Measurements from ENCODE around the gene GLT8D1.
"Not testable (repeated sequence)": the region's sequence is repeated elsewhere in the genome, so short reads cannot be mapped to it uniquely, and the experiment has no call there.

The GLT8D1 gene

DNA sequence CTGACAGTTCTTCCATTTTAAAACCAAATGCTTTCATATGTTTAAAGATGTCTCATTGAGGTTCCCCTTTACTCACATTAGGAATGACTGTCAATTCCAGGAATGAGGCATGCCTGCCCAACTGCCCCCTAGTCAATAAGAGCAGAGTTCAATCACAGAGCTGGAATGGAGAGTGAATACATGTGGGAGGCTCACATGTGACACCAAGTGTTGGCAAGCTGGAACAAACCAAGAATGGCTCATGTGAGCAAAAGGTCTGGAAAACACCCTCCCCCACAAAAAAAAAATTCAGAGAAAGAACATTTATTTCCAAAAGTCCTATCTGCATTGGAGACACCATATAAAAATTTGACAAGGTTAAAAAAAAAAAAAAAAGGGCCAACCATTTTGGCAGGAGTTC, 23.6 kb downstream of the GLT8D1 start:
- TF ChIP-seq, protein P1, sequence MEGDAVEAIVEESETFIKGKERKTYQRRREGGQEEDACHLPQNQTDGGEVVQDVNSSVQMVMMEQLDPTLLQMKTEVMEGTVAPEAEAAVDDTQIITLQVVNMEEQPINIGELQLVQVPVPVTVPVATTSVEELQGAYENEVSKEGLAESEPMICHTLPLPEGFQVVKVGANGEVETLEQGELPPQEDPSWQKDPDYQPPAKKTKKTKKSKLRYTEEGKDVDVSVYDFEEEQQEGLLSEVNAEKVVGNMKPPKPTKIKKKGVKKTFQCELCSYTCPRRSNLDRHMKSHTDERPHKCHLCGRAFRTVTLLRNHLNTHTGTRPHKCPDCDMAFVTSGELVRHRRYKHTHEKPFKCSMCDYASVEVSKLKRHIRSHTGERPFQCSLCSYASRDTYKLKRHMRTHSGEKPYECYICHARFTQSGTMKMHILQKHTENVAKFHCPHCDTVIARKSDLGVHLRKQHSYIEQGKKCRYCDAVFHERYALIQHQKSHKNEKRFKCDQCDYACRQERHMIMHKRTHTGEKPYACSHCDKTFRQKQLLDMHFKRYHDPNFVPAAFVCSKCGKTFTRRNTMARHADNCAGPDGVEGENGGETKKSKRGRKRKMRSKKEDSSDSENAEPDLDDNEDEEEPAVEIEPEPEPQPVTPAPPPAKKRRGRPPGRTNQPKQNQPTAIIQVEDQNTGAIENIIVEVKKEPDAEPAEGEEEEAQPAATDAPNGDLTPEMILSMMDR (IDR thresholded peaks at IDR 0.05; ENCODE audit: low read depth, low read length, missing control alignments) = peak; percentile 52
- Histone ChIP-seq H3K27ac (peak overlapping the region; percentile 54), H3K4me3 (ENCODE audit: low read depth, low read length) (no peak overlapping the region), H3K36me3 (replicated peaks) (peaks cover 28% of the 10 kb centered on the region), H3K27me3 (replicated peaks) (no peaks in the 10 kb centered on the region)
- in situ Hi-C loops (cut with HindIII; ENCODE audit: low pct_ligation_motif_present, low sequenced_read_pairs) = no loop called here
- peak; percentile 74 for DNase-seq

DNA sequence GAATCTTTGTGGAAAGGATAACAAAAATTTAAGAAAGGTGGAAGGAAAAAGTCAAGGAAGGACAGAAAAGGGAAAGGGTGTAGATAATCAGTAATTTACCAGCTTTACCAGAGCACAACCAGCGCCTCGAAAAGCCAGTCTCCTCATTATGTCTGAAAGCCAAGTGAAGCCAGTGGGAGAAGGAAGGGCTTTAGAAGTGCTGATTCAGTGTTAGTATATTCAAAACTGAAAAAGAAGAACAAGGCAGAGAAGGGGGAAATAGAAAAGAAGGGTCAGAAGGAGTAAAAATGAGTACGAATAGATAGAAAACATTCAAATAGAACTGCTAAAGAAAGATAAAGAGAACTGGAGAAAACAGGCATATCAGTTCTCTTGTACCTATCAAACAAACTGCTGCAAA, 24.0 kb downstream of the GLT8D1 start:
- no peaks in the 10 kb centered on the region for H3K27me3 ChIP-seq (replicated peaks)
- in situ Hi-C loops (cut with HindIII; ENCODE audit: low pct_ligation_motif_present, low sequenced_read_pairs) = no loop called here
- peak overlapping the region; percentile 54 for H3K27ac ChIP-seq
- TF ChIP-seq, protein P1 (IDR thresholded peaks at IDR 0.05; ENCODE audit: low read depth, low read length, missing control alignments) = no peak
- no peak overlapping the region for H3K4me3 ChIP-seq (ENCODE audit: low read depth, low read length)
- no peak for DNase-seq
- H3K36me3 ChIP-seq (replicated peaks) = peaks cover 32% of the 10 kb centered on the region

DNA sequence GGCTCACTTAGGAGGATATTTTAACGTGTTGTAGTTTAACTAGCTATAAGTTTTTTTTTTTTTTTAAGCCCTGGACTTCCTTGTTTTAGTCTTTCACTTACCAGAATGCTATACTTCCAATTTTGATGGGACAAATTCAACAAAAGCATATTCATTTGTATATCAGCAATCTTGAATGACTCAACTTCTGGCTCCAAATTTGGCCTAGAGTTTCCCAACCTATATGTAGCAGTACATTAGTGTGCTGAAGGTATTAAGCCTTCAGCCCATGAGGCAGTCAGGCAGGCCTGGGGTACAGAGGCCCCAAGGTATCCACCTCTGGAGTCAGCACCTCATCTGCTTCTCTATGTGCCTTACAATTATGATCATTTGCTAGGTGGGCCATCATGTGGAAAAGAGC, 25.8 kb downstream of the GLT8D1 start:
- Histone ChIP-seq H3K27ac (no peak overlapping the region), H3K36me3 (replicated peaks) (peaks cover 38% of the 10 kb centered on the region), H3K4me3 (ENCODE audit: low read depth, low read length) (no peak overlapping the region), H3K27me3 (replicated peaks) (no peaks in the 10 kb centered on the region)
- no peak for DNase-seq
- TF ChIP-seq, protein P1 (IDR thresholded peaks at IDR 0.05; ENCODE audit: low read depth, low read length, missing control alignments) = no peak
- in situ Hi-C loops (cut with HindIII; ENCODE audit: low pct_ligation_motif_present, low sequenced_read_pairs) = no loop called here

DNA sequence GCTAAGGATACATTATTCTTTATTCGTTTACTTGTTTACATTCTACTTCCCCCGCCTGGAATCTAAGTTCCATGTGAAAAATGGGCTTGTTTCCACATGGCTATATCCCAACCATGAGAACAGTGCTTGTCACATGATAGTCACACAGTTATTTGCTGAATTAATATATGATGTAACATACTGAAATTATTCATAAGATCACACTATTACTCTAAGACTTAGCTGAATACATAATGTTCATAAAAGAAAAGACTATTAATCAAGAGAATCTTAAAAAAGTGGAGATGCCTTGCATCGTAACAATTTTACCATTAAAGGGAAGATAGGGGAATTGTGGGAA, 26.4 kb downstream of the GLT8D1 start:
- Histone ChIP-seq H3K27me3 (replicated peaks) (no peaks in the 10 kb centered on the region), H3K27ac (no peak overlapping the region), H3K4me3 (ENCODE audit: low read depth, low read length) (no peak overlapping the region), H3K36me3 (replicated peaks) (peaks cover 39% of the 10 kb centered on the region)
- DNase-seq = no peak
- TF ChIP-seq, protein P1 (IDR thresholded peaks at IDR 0.05; ENCODE audit: low read depth, low read length, missing control alignments) = no peak
- in situ Hi-C loops (cut with HindIII; ENCODE audit: low pct_ligation_motif_present, low sequenced_read_pairs) = no loop called here

DNA sequence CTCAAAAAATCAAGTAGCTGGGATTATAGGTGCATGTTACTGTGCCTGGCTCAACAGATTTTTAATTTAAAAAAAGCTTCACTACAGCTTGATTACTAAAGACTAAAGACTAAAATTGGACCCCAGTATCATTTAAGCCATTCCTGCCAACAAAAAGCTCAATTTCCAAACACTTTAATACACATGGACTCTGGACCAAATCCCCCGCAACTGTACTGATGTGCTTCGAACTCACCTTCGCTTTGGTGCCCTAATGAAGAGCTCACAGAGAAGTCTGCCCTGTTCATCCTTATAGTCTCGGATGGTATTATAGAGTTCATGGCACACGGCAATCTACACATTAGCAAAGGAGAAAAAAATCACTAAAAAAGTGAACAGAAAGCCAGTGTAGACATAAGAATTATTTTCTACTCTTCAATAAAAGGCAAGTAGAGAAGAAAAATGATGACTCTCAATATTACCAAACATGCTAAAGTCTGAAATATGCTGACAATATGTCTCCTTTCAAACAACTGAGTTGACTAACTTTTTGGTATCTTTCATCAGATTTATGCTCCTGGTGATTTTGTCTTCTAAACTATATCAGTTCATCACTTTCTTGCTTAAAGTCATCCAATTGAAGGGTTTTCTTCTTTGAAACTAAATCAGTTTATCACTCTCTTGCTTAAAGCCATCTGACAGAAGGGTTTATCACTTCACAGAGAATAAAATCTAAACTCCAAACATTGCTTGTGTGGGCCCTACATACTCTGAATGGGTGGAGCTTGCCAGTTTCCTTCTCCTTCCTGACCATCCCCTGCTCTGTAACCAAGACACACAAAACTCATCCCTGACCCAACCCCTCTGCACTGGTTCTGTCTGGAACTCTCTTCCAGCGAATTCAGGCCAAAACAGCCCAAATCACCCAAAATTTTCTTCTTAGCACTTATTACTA, 27.1 kb downstream of the GLT8D1 start:
- Histone ChIP-seq H3K36me3 (replicated peaks) (peaks cover 39% of the 10 kb centered on the region), H3K4me3 (ENCODE audit: low read depth, low read length) (no peak overlapping the region), H3K27ac (no peak overlapping the region)

DNA sequence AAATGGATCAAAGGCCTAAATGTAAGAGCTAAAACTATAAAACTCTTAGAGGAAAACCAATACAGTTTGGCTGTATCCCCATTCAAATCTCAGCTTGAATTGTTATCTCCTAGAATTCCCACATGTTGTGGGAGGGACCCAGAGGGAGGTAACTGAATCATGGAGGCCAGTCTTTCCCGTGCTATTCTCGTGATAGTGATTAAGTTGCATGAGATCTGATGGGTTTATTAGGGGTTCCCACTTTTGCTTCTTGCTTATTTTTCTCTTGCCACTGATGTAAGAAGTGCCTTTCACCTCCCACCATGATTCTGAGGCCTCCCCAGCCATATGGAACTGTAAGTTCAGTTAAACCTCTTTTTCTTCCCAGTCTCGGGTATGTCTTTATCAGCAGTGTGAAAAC, 29.4 kb downstream of the GLT8D1 start:
- DNase-seq; in situ Hi-C loops (cut with HindIII; ENCODE audit: low pct_ligation_motif_present, low sequenced_read_pairs): not testable (repeated sequence)
- H3K36me3 ChIP-seq (replicated peaks) = peaks cover 45% of the 10 kb centered on the region

More for the DNA sequence above, 27.1 kb downstream of the GLT8D1 start:
- no peaks in the 10 kb centered on the region for H3K27me3 ChIP-seq (replicated peaks)
- TF ChIP-seq, protein P1 (IDR thresholded peaks at IDR 0.05; ENCODE audit: low read depth, low read length, missing control alignments) = no peak
- no peak for DNase-seq
- in situ Hi-C loops (cut with HindIII; ENCODE audit: low pct_ligation_motif_present, low sequenced_read_pairs) = no loop called here

More for the DNA sequence above, 29.4 kb downstream of the GLT8D1 start:
- not testable (repeated sequence) for H3K27ac ChIP-seq; H3K4me3 ChIP-seq (ENCODE audit: low read depth, low read length); H3K27me3 ChIP-seq (replicated peaks)

All from brain microvascular endothelial cell (primary cell).